ENCODE data around the gene SMIM7.
"Not testable (repeated sequence)": the region's sequence is repeated elsewhere in the genome, so short reads cannot be mapped to it uniquely, and the experiment has no call there.

The SMIM7 gene

DNA sequence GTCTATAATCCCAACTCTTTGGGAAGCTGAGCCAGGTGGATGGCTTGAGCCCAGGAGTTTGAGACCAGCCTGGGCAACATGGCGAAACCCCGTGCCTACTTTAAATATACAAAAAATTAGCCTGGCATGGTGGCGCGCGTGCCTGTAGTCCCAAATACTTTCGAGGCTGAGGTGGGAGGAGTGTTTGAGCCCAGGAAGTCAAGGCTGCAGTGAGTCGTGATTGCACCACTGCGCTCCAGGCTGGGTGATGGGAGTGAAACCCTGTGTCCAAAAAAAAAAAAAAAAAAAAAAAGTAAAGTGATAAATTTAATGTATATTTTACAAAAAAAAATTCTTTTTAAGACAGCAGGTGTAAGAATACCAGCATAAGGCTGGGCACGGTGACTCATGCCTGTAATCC, 18.6 kb upstream of the SMIM7 start:
- Histone ChIP-seq H3K9me3 (ENCODE audit: control insufficient read depth, low read length) (peaks cover 4% of the 10 kb centered on the region), H3K4me2 (ENCODE audit: low read length, poor library complexity, severe bottlenecking) (no peak overlapping the region), H3K14ac (ENCODE audit: low read length in 2 of 2) (no peak overlapping the region), H2BK120ac (ENCODE audit: low read depth, low read length) (no peak overlapping the region), H3K9ac (ENCODE audit: low read length) (no peak overlapping the region), H3K27ac (ENCODE audit: low read length, poor library complexity, severe bottlenecking) (no peak overlapping the region), H3K4me1 (ENCODE audit: control insufficient read depth, insufficient read depth, low read depth, low read length) (no peaks in the 10 kb centered on the region), H2BK15ac (ENCODE audit: low read depth, poor library complexity, severe bottlenecking) (no peak overlapping the region), H2AFZ (ENCODE audit: low read depth, low read length) (no peak overlapping the region), H3K4me3 (ENCODE audit: insufficient read depth in 1 of 2, low read depth in 1 of 2, low read length in 2 of 2) (no peak overlapping the region), H3K4ac (ENCODE audit: low read depth in 1 of 2, low read length in 2 of 2) (no peak overlapping the region), H3K27me3 (ENCODE audit: control insufficient read depth in 1 of 2, insufficient read depth in 1 of 2, low read length in 2 of 2) (no peaks in the 10 kb centered on the region), H3K23ac (ENCODE audit: low read length in 2 of 2) (no peak overlapping the region), H2BK5ac (ENCODE audit: low read depth, low read length, poor library complexity, severe bottlenecking) (no peak overlapping the region), H3K79me1 (replicated peaks; ENCODE audit: low read length, poor library complexity, severe bottlenecking) (no peaks in the 10 kb centered on the region), H4K91ac (ENCODE audit: low read length) (no peak overlapping the region), H3K18ac (ENCODE audit: low read depth in 1 of 2, low read length in 2 of 2) (no peak overlapping the region), H4K8ac (ENCODE audit: low read length) (no peak overlapping the region), H3K36me3 (ENCODE audit: control insufficient read depth in 1 of 2, insufficient read depth in 2 of 2, low read depth in 1 of 2, low read length in 2 of 2) (peaks cover 12 to 14% of the 10 kb centered on the region in 2 experiments), H2BK12ac (ENCODE audit: low read length in 2 of 2) (no peak overlapping the region), H2AK5ac (ENCODE audit: low read length, severe bottlenecking) (no peak overlapping the region)
- no peak for DNase-seq
- over 99% methylated on average over 7 of the region's 9 CpGs for WGBS

DNA sequence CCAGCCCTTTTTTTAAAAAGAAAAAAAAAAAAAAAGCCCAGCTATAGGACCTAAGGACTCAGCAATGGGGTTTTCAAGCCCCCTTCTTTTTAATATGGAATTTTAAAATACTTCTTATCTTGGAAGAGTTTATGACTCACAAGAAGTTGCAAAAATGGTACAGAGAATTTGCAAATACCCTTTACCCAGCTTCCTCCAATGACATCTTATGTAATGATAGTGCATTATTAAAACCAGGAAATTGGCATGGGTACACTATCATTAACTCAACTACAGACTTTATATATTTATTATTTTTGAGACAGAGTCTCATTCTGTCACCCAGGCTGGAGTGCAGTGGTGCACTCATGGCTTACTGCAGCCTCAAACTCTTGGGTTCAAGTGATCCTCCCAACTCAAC, 17.1 kb upstream of the SMIM7 start:
- Histone ChIP-seq H2BK12ac (ENCODE audit: low read length in 2 of 2) (no peak overlapping the region), H2BK15ac (ENCODE audit: low read depth, poor library complexity, severe bottlenecking) (no peak overlapping the region), H3K4me3 (ENCODE audit: insufficient read depth in 1 of 2, low read depth in 1 of 2, low read length in 2 of 2) (no peak overlapping the region), H3K4ac (ENCODE audit: low read depth in 1 of 2, low read length in 2 of 2) (no peak overlapping the region), H2AFZ (ENCODE audit: low read depth, low read length) (no peak overlapping the region), H3K14ac (ENCODE audit: low read length in 2 of 2) (no peak overlapping the region), H3K27me3 (ENCODE audit: control insufficient read depth in 1 of 2, insufficient read depth in 1 of 2, low read length in 2 of 2) (no peaks in the 10 kb centered on the region), H3K27ac (ENCODE audit: low read length, poor library complexity, severe bottlenecking) (no peak overlapping the region), H2BK5ac (ENCODE audit: low read depth, low read length, poor library complexity, severe bottlenecking) (no peak overlapping the region), H3K9me3 (ENCODE audit: control insufficient read depth, low read length) (peaks cover 4% of the 10 kb centered on the region), H3K9ac (ENCODE audit: low read length) (no peak overlapping the region), H3K4me1 (ENCODE audit: control insufficient read depth, insufficient read depth, low read depth, low read length) (no peaks in the 10 kb centered on the region), H3K36me3 (ENCODE audit: control insufficient read depth in 1 of 2, insufficient read depth in 2 of 2, low read depth in 1 of 2, low read length in 2 of 2) (peaks cover 12 to 14% of the 10 kb centered on the region in 2 experiments), H3K23ac (ENCODE audit: low read length in 2 of 2) (no peak overlapping the region), H2BK120ac (ENCODE audit: low read depth, low read length) (no peak overlapping the region), H3K79me1 (replicated peaks; ENCODE audit: low read length, poor library complexity, severe bottlenecking) (no peaks in the 10 kb centered on the region), H2AK5ac (ENCODE audit: low read length, severe bottlenecking) (no peak overlapping the region), H3K4me2 (ENCODE audit: low read length, poor library complexity, severe bottlenecking) (no peak overlapping the region), H4K91ac (ENCODE audit: low read length) (no peak overlapping the region), H4K8ac (ENCODE audit: low read length) (no peak overlapping the region), H3K18ac (ENCODE audit: low read depth in 1 of 2, low read length in 2 of 2) (no peak overlapping the region)
- DNase-seq, result no peak

DNA sequence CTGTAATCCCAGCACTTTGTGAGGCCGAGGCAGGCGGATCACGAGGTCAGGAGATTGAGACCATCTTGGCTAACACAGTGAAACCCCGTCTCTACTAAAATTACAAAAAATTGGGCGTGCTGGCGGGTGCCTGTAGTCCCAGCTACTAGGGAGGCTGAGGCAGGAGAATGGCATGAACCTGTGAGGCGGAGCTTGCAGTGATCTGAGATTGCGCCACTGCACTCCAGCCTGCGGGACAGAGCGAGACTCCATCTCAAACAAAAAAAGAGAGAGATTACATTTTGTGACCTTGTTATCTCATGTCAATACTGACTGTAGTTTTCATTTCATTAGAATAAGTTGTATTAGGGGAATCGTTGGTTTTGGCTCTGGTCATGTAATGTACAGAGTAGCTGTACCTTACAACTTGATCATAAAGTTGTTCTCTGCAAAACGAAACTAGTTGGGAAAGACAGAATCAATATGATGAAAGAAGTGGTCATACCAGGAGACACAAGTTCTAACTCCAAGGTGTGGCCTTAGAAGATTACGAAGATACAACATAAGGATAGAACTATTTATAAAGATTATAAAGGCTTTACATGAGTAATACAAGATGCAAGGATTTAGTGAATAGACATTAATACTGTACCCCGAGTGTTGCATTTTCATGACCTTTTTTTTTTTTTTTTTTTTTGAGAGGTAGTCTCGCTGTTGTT, 16.3 kb upstream of the SMIM7 start:
- Histone ChIP-seq H4K91ac (ENCODE audit: low read length) (no peak overlapping the region), H3K9me3 (ENCODE audit: control insufficient read depth, low read length) (no peaks in the 10 kb centered on the region), H3K36me3 (ENCODE audit: control insufficient read depth in 1 of 2, insufficient read depth in 2 of 2, low read depth in 1 of 2, low read length in 2 of 2) (peaks cover 12 to 14% of the 10 kb centered on the region in 2 experiments), H2BK5ac (ENCODE audit: low read depth, low read length, poor library complexity, severe bottlenecking) (no peak overlapping the region), H2BK12ac (ENCODE audit: low read length in 2 of 2) (no peak overlapping the region), H2AFZ (ENCODE audit: low read depth, low read length) (no peak overlapping the region), H3K14ac (ENCODE audit: low read length in 2 of 2) (no peak overlapping the region), H3K18ac (ENCODE audit: low read depth in 1 of 2, low read length in 2 of 2) (no peak overlapping the region), H2BK120ac (ENCODE audit: low read depth, low read length) (no peak overlapping the region), H4K8ac (ENCODE audit: low read length) (no peak overlapping the region), H3K9ac (ENCODE audit: low read length) (no peak overlapping the region), H3K27ac (ENCODE audit: low read length, poor library complexity, severe bottlenecking) (no peak overlapping the region), H3K27me3 (ENCODE audit: control insufficient read depth in 1 of 2, insufficient read depth in 1 of 2, low read length in 2 of 2) (no peaks in the 10 kb centered on the region), H3K4me1 (ENCODE audit: control insufficient read depth, insufficient read depth, low read depth, low read length) (no peaks in the 10 kb centered on the region), H2AK5ac (ENCODE audit: low read length, severe bottlenecking) (no peak overlapping the region), H3K4me2 (ENCODE audit: low read length, poor library complexity, severe bottlenecking) (no peak overlapping the region), H3K4me3 (ENCODE audit: insufficient read depth in 1 of 2, low read depth in 1 of 2, low read length in 2 of 2) (no peak overlapping the region), H3K4ac (ENCODE audit: low read depth in 1 of 2, low read length in 2 of 2) (no peak overlapping the region), H3K79me1 (replicated peaks; ENCODE audit: low read length, poor library complexity, severe bottlenecking) (no peaks in the 10 kb centered on the region), H3K23ac (ENCODE audit: low read length in 2 of 2) (no peak overlapping the region), H2BK15ac (ENCODE audit: low read depth, poor library complexity, severe bottlenecking) (no peak overlapping the region)
- DNase-seq, result no peak
- WGBS, result 88% methylated on average over 10 of the region's 15 CpGs

DNA sequence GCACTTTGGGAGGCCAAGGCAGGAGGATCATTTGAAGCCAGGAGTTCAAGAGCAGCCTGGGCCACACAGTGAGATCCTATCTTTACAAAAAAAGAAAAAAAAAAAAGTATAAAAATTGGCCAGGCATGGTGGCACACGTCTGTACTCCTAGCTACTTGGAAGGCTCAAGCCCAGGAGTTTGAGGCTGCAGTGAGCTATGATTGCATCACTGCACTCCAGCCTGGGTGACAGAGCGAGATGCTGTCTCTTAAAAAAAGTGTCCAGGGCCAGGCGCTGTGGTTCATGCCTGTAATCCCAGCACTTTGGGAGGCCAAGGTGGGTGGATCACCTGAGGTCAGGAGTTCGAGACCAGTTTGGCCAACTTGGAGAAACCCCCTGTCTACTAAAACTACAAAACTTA, 13.9 kb upstream of the SMIM7 start:
- not testable (repeated sequence) for H2AFZ ChIP-seq (ENCODE audit: low read depth, low read length); H3K9me3 ChIP-seq (ENCODE audit: control insufficient read depth, low read length); H4K8ac ChIP-seq (ENCODE audit: low read length); H3K4me1 ChIP-seq (ENCODE audit: control insufficient read depth, insufficient read depth, low read depth, low read length); H3K9ac ChIP-seq (ENCODE audit: low read length); H3K27me3 ChIP-seq (ENCODE audit: control insufficient read depth in 1 of 2, insufficient read depth in 1 of 2, low read length in 2 of 2); H3K18ac ChIP-seq (ENCODE audit: low read depth in 1 of 2, low read length in 2 of 2); H2AK5ac ChIP-seq (ENCODE audit: low read length, severe bottlenecking); H2BK15ac ChIP-seq (ENCODE audit: low read depth, poor library complexity, severe bottlenecking); H2BK5ac ChIP-seq (ENCODE audit: low read depth, low read length, poor library complexity, severe bottlenecking); H2BK120ac ChIP-seq (ENCODE audit: low read depth, low read length); H4K91ac ChIP-seq (ENCODE audit: low read length); H3K14ac ChIP-seq (ENCODE audit: low read length in 2 of 2); H3K4me2 ChIP-seq (ENCODE audit: low read length, poor library complexity, severe bottlenecking); H3K27ac ChIP-seq (ENCODE audit: low read length, poor library complexity, severe bottlenecking); H3K4ac ChIP-seq (ENCODE audit: low read depth in 1 of 2, low read length in 2 of 2); H3K79me1 ChIP-seq (replicated peaks; ENCODE audit: low read length, poor library complexity, severe bottlenecking); DNase-seq; H3K4me3 ChIP-seq (ENCODE audit: insufficient read depth in 1 of 2, low read depth in 1 of 2, low read length in 2 of 2); H3K36me3 ChIP-seq (ENCODE audit: control insufficient read depth in 1 of 2, insufficient read depth in 2 of 2, low read depth in 1 of 2, low read length in 2 of 2); H2BK12ac ChIP-seq (ENCODE audit: low read length in 2 of 2); H3K23ac ChIP-seq (ENCODE audit: low read length in 2 of 2)
- WGBS, result 84% methylated on average over 3 of the region's 4 CpGs
